Chondrocyte (in vitro differentiated cells): ENCODE results near the gene NASP. TPM values are rescaled to one million over a fixed set of nuclear protein-coding genes. Genes with fewer than 3 reads are reported as not detected.

Source experiments
- DNase-seq: peaks from one replicate; pipeline ENCODE4 v3.0.0; 2021; ENCODE audit warnings: mixed read lengths, low spot score
- H3K27ac Mint-ChIP-seq: one replicate; pipeline ENCODE4 v1.8.0; 2021; ENCODE audit warnings: mild to moderate bottlenecking, moderate library complexity, mixed read lengths; ENCODE audit not compliant: unreplicated experiment
- H3K27me3 Mint-ChIP-seq: 2 replicates; pipeline ENCODE4 v1.8.0; 2021; ENCODE audit warnings: low read depth, mixed read lengths
- H3K36me3 Mint-ChIP-seq: 2 replicates; pipeline ENCODE4 v1.8.0; 2021; ENCODE audit warnings: low read depth, mixed read lengths
- H3K4me1 Mint-ChIP-seq: 2 replicates; pipeline ENCODE4 v1.8.0; 2021; ENCODE audit warnings: low read depth, mild to moderate bottlenecking, mixed read lengths
- H3K4me3 Mint-ChIP-seq: one replicate; pipeline ENCODE4 v1.8.0; 2021; ENCODE audit warnings: mild to moderate bottlenecking, moderate library complexity, mixed read lengths; ENCODE audit not compliant: unreplicated experiment
- H3K9me3 Mint-ChIP-seq: 2 replicates; pipeline ENCODE4 v1.8.0; 2021; ENCODE audit warnings: low read depth, mixed read lengths
- CTCF ChIP-seq: fragments of 200-600 bp; sonication (generic); IDR thresholded peaks from 2 replicates; pipeline ENCODE4 v1.5.0; 2021; ENCODE audit warnings: antibody characterized with exemption, mild to moderate bottlenecking, moderate library complexity
- total RNA-seq: library from RNA; stranded (reverse); gene quantifications from 3 replicates; pipeline ENCODE4 v1.2.1, GENCODE V29; 2021

The NASP gene
- total RNA-seq, 1 donor from 2014 or later: 42.3 TPM

GRCh38 chr1:45543581-45544417, 40.0 kb upstream of the NASP start:
- no peak for TF ChIP-seq CTCF
- Mint-ChIP-seq H3K4me1 (no peaks in the 10 kb centered on the region), H3K27ac (no peak overlapping the region), H3K27me3 (no peaks in the 10 kb centered on the region), H3K4me3 (no peak overlapping the region), H3K36me3 (no peaks in the 10 kb centered on the region), H3K9me3 (no peaks in the 10 kb centered on the region)
- DNase-seq: no peak

GRCh38 chr1:45544530-45544929, 39.3 kb upstream of the NASP start:
- no peak for DNase-seq
- Mint-ChIP-seq H3K27ac (no peak overlapping the region), H3K9me3 (no peaks in the 10 kb centered on the region), H3K36me3 (no peaks in the 10 kb centered on the region), H3K4me1 (no peaks in the 10 kb centered on the region), H3K27me3 (no peaks in the 10 kb centered on the region), H3K4me3 (no peak overlapping the region)
- TF ChIP-seq CTCF: no peak

GRCh38 chr1:45545019-45545493, 38.8 kb upstream of the NASP start:
- H3K9me3 Mint-ChIP-seq: no peaks in the 10 kb centered on the region
- TF ChIP-seq CTCF: no peak
- DNase-seq: no peak
- H3K4me3 Mint-ChIP-seq: no peak overlapping the region
- H3K36me3 Mint-ChIP-seq: no peaks in the 10 kb centered on the region
- no peak overlapping the region for H3K27ac Mint-ChIP-seq
- no peaks in the 10 kb centered on the region for H3K27me3 Mint-ChIP-seq
- no peaks in the 10 kb centered on the region for H3K4me1 Mint-ChIP-seq

GRCh38 chr1:45545553-45546310, 38.1 kb upstream of the NASP start:
- no peaks in the 10 kb centered on the region for H3K27me3 Mint-ChIP-seq
- no peak for DNase-seq
- peaks cover 4% of the 10 kb centered on the region for H3K4me1 Mint-ChIP-seq
- TF ChIP-seq CTCF: no peak
- H3K27ac Mint-ChIP-seq: no peak overlapping the region
- no peaks in the 10 kb centered on the region for H3K36me3 Mint-ChIP-seq
- H3K9me3 Mint-ChIP-seq: no peaks in the 10 kb centered on the region
- no peak overlapping the region for H3K4me3 Mint-ChIP-seq
